ENCODE measurements around the gene NOL7. TPM values are rescaled to one million over a fixed set of nuclear protein-coding genes. Genes with fewer than 3 reads are reported as not detected.

The NOL7 gene
- total and polyA plus RNA-seq, 2 of the 4 experiments (the other 2 are of a cell fraction): 21.3 to 34.5 TPM

DNA sequence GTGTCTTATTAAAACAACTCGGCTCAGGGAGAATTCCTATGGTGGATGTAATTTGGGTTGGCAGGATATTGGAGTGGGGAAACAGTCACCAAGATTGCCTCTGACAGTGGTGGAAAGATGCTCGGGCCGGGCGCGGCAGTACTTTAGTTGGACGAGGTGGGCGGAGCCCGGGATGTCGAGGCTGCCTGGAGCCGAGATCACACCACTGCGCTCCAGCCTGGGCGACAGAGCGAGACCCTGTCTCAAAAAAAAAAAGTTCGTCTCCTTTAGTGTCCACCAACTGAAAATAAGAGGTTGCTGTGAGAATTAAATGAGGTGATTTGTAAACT, 621 bp downstream of the NOL7 start:
- Histone ChIP-seq H4K91ac (ENCODE audit: insufficient read depth, low read depth, low read length) (peak overlapping the region; percentile 67), H3K4me1 (ENCODE audit: control insufficient read depth, insufficient read depth, low read length) (peaks cover 5% of the 10 kb centered on the region; the same call in 1 of the 2 replicates), H4K5ac (ENCODE audit: low read depth, low read length) (peak overlapping the region; percentile 16), H3K27me3 (ENCODE audit: control insufficient read depth, insufficient read depth, low read length) (no peaks in the 10 kb centered on the region), H2AK9ac (replicated peaks; ENCODE audit: low read depth, low read length, poor library complexity) (peak overlapping the region; percentile 99), H2AFZ (replicated peaks; ENCODE audit: low read length, poor library complexity) (peak overlapping the region; percentile 98), H3K4ac (ENCODE audit: low read depth, low read length) (peak overlapping the region; percentile 71), H3K36me3 (ENCODE audit: control insufficient read depth, insufficient read depth, low read length) (peaks cover 16% of the 10 kb centered on the region), H3K56ac (ENCODE audit: extremely low read depth, insufficient read depth, low read length) (peak overlapping the region; percentile 82), H2BK120ac (ENCODE audit: low read depth, low read length) (peak overlapping the region; percentile 40), H3K14ac (replicated peaks; ENCODE audit: low read depth, low read length) (peak overlapping the region; percentile 69), H3K9ac (ENCODE audit: low read depth, low read length) (peak overlapping the region; percentile 82), H2BK5ac (ENCODE audit: low read depth, low read length, poor library complexity, severe bottlenecking) (peak overlapping the region; percentile 73), H3K27ac (ENCODE audit: insufficient read depth, low read length) (peak overlapping the region; percentile 64), H4K20me1 (ENCODE audit: insufficient read depth, low read length) (peaks cover 9% of the 10 kb centered on the region; the same call in 1 of the 2 replicates), H3K4me2 (ENCODE audit: low read depth, low read length) (peak overlapping the region; percentile 96), H2AK5ac (ENCODE audit: low read depth, low read length) (peak overlapping the region; percentile 36), H3K9me1 (ENCODE audit: insufficient read depth, low read length) (0 out of 2 replicates have a peak, but pooled peaks cover 5% of the 10 kb centered on the region), H3K79me1 (ENCODE audit: low read depth in 1 of 2, low read length in 2 of 2) (peaks cover 21 to 32% of the 10 kb centered on the region in 2 experiments), H4K8ac (ENCODE audit: low read depth in 2 of 2, low read length in 2 of 2) (peak overlapping the region; percentile 30 to 81; a peak in 3 of 4 replicates), H3K23ac (ENCODE audit: low read depth, low read length) (peak overlapping the region; percentile 65), H2BK20ac (ENCODE audit: low read depth, low read length) (no peak overlapping the region), H3K9me3 (ENCODE audit: control insufficient read depth, insufficient read depth, low read length) (no peaks in the 10 kb centered on the region), H2BK15ac (ENCODE audit: low read depth, low read length) (no peak overlapping the region), H3K18ac (ENCODE audit: low read depth, low read length) (peak overlapping the region; percentile 1; the same call in 1 of the 2 replicates), H3K4me3 (ENCODE audit: insufficient read depth, low read depth, low read length) (peak overlapping the region; percentile 64)
- POLR2A ChIA-PET (ENCODE audit: unreplicated experiment): interaction anchor here (0.6 to 1.0 kb wide), 3 partner anchors 80 to 288 kb away, joined by 3 to 7 read pairs (median 3); partner anchors contain the start of gene TBC1D7
- dilution Hi-C loops (cut with HindIII; ENCODE audit: low sequenced_read_pairs, unreplicated experiment) (no loop called here), intact Hi-C loops (cut with micrococcal nuclease) (loop anchor here (1.0 to 2.0 kb wide), 7 partner anchors 41 to 279 kb away; partner anchors contain the start of genes GFOD1 and SIRT5), in situ Hi-C loops (cut with MboI; ENCODE audit: low sequenced_read_pairs) (no loop called here)
- CTCF ChIA-PET: interaction anchor here (0.6 to 2.0 kb wide), 13 partner anchors 9 to 313 kb away, joined by 3 to 8 read pairs (median 3); partner anchors contain the start of genes RANBP9 and SIRT5
- no TSS peak for BruUV-seq (replicated peaks)
- DNase-seq (peak; percentile 35), ATAC-seq (ENCODE audit: low read depth) (peak; percentile 57)
- 0% methylated on average over 6 of the region's 14 CpGs; no CpG with 5 or more reads in 1 of the 2 experiments for WGBS, 2 experiments (ENCODE audit: extremely low coverage in 2 of 2, insufficient read length in 1 of 2)
- no peak for TF ChIP-seq MAZ (IDR thresholded peaks at IDR 0.05; ENCODE audit: borderline replicate concordance, low read depth, low read length)
- 0 out of 2 replicates have a peak, but pooled peaks have one; percentile 6 for TF ChIP-seq CHD1 (IDR thresholded peaks at IDR 0.05; ENCODE audit: low read depth, low read length)

All from IMR-90 (cell line).